GM23338 (cell line): ENCODE results near the gene PIK3C2B. TPM values are rescaled to one million over a fixed set of nuclear protein-coding genes. Genes with fewer than 3 reads are reported as not detected.

Experiments
- ATAC-seq: fragments of 200-7000 bp; cut with Tn5 transposase; 3 replicates; pipeline ENCODE4 v1.9.1; 2020
- DNase-seq: peaks from one replicate; pipeline ENCODE4 v3.0.0-alpha.2; 2015; ENCODE audit warnings: low spot score
- H2AFZ ChIP-seq: fragments of 200-600 bp; sonication (generic); 2 replicates; pipeline ENCODE4 v1.8.0; 2016; ENCODE audit warnings: antibody characterized with exemption, mild to moderate bottlenecking, moderate library complexity
- H3F3A ChIP-seq: fragments of 200-600 bp; sonication (generic); replicated peaks from 2 replicates; pipeline ENCODE4 v1.8.0; 2017; ENCODE audit warnings: antibody characterized with exemption, mixed run types, low read depth
- H3K27ac ChIP-seq: fragments of 200-600 bp; sonication (generic); 2 replicates; pipeline ENCODE4 v1.6.1; 2016; ENCODE audit warnings: low read depth
- H3K27me3 ChIP-seq: fragments of 200-600 bp; sonication (generic); 2 replicates; pipeline ENCODE4 v1.8.0; 2016; ENCODE audit warnings: mild to moderate bottlenecking, mixed run types, moderate library complexity; ENCODE audit not compliant: insufficient read depth
- H3K36me3 ChIP-seq: fragments of 200-600 bp; sonication (generic); 2 replicates; pipeline ENCODE4 v1.8.0; 2016; ENCODE audit warnings: mild to moderate bottlenecking; ENCODE audit not compliant: insufficient read depth
- H3K4me1 ChIP-seq: fragments of 200-600 bp; sonication (generic); 2 replicates; pipeline ENCODE4 v1.8.0; 2016; ENCODE audit warnings: mild to moderate bottlenecking, moderate library complexity; ENCODE audit not compliant: insufficient read depth
- H3K4me2 ChIP-seq: fragments of 200-600 bp; sonication (generic); 2 replicates; pipeline ENCODE4 v1.7.1; 2017; ENCODE audit warnings: mixed run types
- H3K4me3 ChIP-seq: fragments of 200-600 bp; sonication (generic); 2 replicates; pipeline ENCODE4 v1.6.1; 2016; ENCODE audit warnings: mixed run types
- H3K79me2 ChIP-seq: fragments of 200-600 bp; sonication (generic); replicated peaks from 2 replicates; pipeline ENCODE4 v1.8.0; 2017; ENCODE audit warnings: mild to moderate bottlenecking; ENCODE audit not compliant: insufficient read depth
- H3K9me2 ChIP-seq: fragments of 200-600 bp; sonication (generic); 2 replicates; pipeline ENCODE4 v1.8.0; 2017; ENCODE audit not compliant: insufficient read depth
- H4K20me1 ChIP-seq: fragments of 200-600 bp; sonication (generic); replicated peaks from 2 replicates; pipeline ENCODE4 v1.8.0; 2017; ENCODE audit warnings: mild to moderate bottlenecking; ENCODE audit not compliant: insufficient read depth
- H3K27ac Mint-ChIP-seq: 2 replicates; pipeline ENCODE4 v1.8.0; 2020; ENCODE audit warnings: inconsistent platforms, mild to moderate bottlenecking, moderate library complexity, mixed read lengths
- H3K27me3 Mint-ChIP-seq: 3 replicates; pipeline ENCODE4 v1.8.0; 2022; ENCODE audit warnings: low read depth, mild to moderate bottlenecking, moderate library complexity, mixed read lengths, inconsistent platforms; ENCODE audit not compliant: insufficient read depth, poor library complexity
- H3K36me3 Mint-ChIP-seq: 3 replicates; pipeline ENCODE4 v1.8.0; 2021; ENCODE audit warnings: low read depth, mild to moderate bottlenecking, inconsistent platforms, moderate library complexity, mixed read lengths
- H3K4me1 Mint-ChIP-seq: 3 replicates; pipeline ENCODE4 v1.8.0; 2020; ENCODE audit warnings: mild to moderate bottlenecking, inconsistent platforms, mixed read lengths
- H3K4me3 Mint-ChIP-seq: 3 replicates; pipeline ENCODE4 v1.8.0; 2021; ENCODE audit warnings: moderate library complexity, mild to moderate bottlenecking, inconsistent platforms, mixed read lengths
- H3K9me3 Mint-ChIP-seq: 3 replicates; pipeline ENCODE4 v1.8.0; 2020; ENCODE audit warnings: moderate library complexity, mild to moderate bottlenecking, inconsistent platforms, mixed read lengths
- CREB1 ChIP-seq: fragments of 250-450 bp; sonication (Bioruptor Pico); IDR thresholded peaks from 2 replicates; pipeline ENCODE4 v1.5.0; 2020; ENCODE audit warnings: low read depth, mild to moderate bottlenecking, moderate library complexity
- ETS1 ChIP-seq: IDR thresholded peaks from 2 replicates; pipeline ENCODE4 v1.6.1; 2016; ENCODE audit warnings: antibody characterized with exemption
- EZH2 ChIP-seq: fragments of 200-600 bp; sonication (generic); IDR thresholded peaks from one replicate; pipeline ENCODE4 v1.8.0; 2017; ENCODE audit warnings: antibody characterized with exemption, mild to moderate bottlenecking, low read depth; ENCODE audit not compliant: unreplicated experiment
- JUNB ChIP-seq: IDR thresholded peaks from one replicate; pipeline ENCODE4 v1.6.1; 2016; ENCODE audit warnings: antibody characterized with exemption; ENCODE audit not compliant: unreplicated experiment
- NANOG ChIP-seq: IDR thresholded peaks from 2 replicates; pipeline ENCODE4 v1.6.1; 2016; ENCODE audit warnings: antibody characterized with exemption, borderline replicate concordance
- POLR2AphosphoS5 ChIP-seq: IDR thresholded peaks from 2 replicates; pipeline ENCODE4 v1.6.1; 2016; ENCODE audit warnings: antibody characterized with exemption, low read depth
- ZNF114 ChIP-seq: fragments of 250-450 bp; sonication (Bioruptor Pico); IDR thresholded peaks from 2 replicates; pipeline ENCODE4 v1.5.0; 2020; ENCODE audit warnings: mild to moderate bottlenecking, moderate library complexity
- ZNF331 ChIP-seq: fragments of 250-450 bp; sonication (Bioruptor Pico); IDR thresholded peaks from 2 replicates; pipeline ENCODE4 v1.5.0; 2020; ENCODE audit warnings: low read depth, mild to moderate bottlenecking, moderate library complexity
- polyA plus RNA-seq: library from polyadenylated mRNA; unstranded; fragments of >200 nt; fragmentation: Nextera tagmentation; extraction: Ambion mirVana; gene quantifications from 2 replicates; pipeline ENCODE4 v1.2.1, GENCODE V29; 2016
- total RNA-seq: library from RNA; depleted of rRNA; stranded (reverse); fragments of >200 nt; shearing (Covaris generic); gene quantifications from 2 replicates; pipeline ENCODE4 v1.2.3, GENCODE V29; 2014
- TF ChIP-seq, protein P1 (sequence below), 2 experiments: fragments of 200-600 bp in 1 of 2; sonication (generic) in 1 of 2; conservative IDR thresholded peaks; 2 replicates each; pipeline versions ENCODE4 v1.5.1 to v1.6.1; 2016 to 2017; ENCODE audit warnings: antibody characterized with exemption in 2 of 2, low read depth in 2 of 2, mild to moderate bottlenecking in 2 of 2, moderate library complexity in 1 of 2
- TF ChIP-seq, protein P2 (sequence below): IDR thresholded peaks from one replicate; pipeline ENCODE4 v1.6.1; 2018; ENCODE audit warnings: antibody characterized with exemption; ENCODE audit not compliant: unreplicated experiment

The PIK3C2B gene
- total and polyA plus RNA-seq, 2 experiments from 2014 or later: 4.8 to 19.0 TPM

DNA sequence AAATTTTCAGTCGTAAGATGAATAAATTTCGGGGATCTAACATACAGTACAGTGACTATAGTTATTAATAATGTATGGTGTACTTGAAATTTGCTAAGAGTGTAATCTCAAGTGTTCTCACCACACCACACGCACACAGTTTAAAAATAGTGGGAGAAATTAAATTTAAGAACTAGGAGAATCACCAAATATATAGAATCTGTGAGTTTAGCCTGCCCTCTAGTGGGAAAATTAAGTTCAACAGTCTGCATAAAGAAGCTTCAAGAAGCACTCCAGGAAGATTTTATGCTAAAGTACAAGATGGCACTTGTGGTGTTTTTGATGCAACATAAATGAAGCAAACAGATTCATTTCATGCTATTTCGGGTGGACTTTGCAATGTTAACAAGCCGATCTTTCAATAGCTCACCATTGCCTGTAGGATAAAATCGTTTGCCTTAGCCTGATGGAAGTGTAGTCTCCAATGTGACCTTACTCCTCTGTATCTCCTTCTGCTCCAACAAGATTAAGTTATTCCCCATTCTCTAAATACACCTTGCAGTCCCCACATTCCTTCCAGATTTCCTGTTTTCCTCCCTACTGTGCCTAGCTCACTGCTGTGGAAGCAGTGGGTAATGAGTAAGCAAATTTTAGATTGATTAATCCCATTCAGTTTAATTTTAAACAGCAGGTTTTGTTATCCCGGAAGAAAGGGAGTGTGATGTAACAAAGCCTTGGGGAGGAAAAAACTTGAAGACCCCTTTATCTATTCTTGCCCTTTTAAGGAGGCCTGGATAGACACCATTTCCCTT is 8.7 kb upstream of the PIK3C2B start:
- TF ChIP-seq, protein P1, sequence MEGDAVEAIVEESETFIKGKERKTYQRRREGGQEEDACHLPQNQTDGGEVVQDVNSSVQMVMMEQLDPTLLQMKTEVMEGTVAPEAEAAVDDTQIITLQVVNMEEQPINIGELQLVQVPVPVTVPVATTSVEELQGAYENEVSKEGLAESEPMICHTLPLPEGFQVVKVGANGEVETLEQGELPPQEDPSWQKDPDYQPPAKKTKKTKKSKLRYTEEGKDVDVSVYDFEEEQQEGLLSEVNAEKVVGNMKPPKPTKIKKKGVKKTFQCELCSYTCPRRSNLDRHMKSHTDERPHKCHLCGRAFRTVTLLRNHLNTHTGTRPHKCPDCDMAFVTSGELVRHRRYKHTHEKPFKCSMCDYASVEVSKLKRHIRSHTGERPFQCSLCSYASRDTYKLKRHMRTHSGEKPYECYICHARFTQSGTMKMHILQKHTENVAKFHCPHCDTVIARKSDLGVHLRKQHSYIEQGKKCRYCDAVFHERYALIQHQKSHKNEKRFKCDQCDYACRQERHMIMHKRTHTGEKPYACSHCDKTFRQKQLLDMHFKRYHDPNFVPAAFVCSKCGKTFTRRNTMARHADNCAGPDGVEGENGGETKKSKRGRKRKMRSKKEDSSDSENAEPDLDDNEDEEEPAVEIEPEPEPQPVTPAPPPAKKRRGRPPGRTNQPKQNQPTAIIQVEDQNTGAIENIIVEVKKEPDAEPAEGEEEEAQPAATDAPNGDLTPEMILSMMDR (conservative IDR thresholded peaks at IDR 0.05; ENCODE audit: low read depth in 2 of 2): peak; percentile 75 to 92
- no peak for TF ChIP-seq JUNB
- Histone ChIP-seq H3K4me2 (no peak overlapping the region), H3K27me3 (no peaks in the 10 kb centered on the region), H3K9me2 (no peaks in the 10 kb centered on the region), H3K4me1 (no peaks in the 10 kb centered on the region; the same call in 1 of the 2 replicates), H3F3A (no peaks in the 10 kb centered on the region), H4K20me1 (no peaks in the 10 kb centered on the region), H3K4me3 (no peak overlapping the region), H2AFZ (peak overlapping the region; percentile 26; the same call in 1 of the 2 replicates), H3K36me3 (no peaks in the 10 kb centered on the region), H3K27ac (no peak overlapping the region), H3K79me2 (no peaks in the 10 kb centered on the region)
- H3K27me3 Mint-ChIP-seq: peaks cover 24% of the 10 kb centered on the region
- DNase-seq (peak; percentile 87), ATAC-seq (no peak)
- peaks cover 11% of the 10 kb centered on the region; the same call in 2 of the 3 replicates for H3K4me1 Mint-ChIP-seq
- H3K36me3 Mint-ChIP-seq: peaks cover 3% of the 10 kb centered on the region; the same call in 2 of the 3 replicates
- no peak overlapping the region for H3K4me3 Mint-ChIP-seq
- H3K27ac Mint-ChIP-seq: peak overlapping the region; percentile 42
- peaks cover 7% of the 10 kb centered on the region; the same call in 2 of the 3 replicates for H3K9me3 Mint-ChIP-seq

- peaks cover 16% of the 10 kb centered on the region; the same call in 2 of the 3 replicates for H3K4me1 Mint-ChIP-seq
- Histone ChIP-seq H3F3A (no peaks in the 10 kb centered on the region), H3K36me3 (no peaks in the 10 kb centered on the region)
Observed at GRCh38 chr1:204502241-204502640, 7.6 kb upstream of the PIK3C2B start.

More at GRCh38 chr1:204502241-204502640, 7.6 kb upstream of the PIK3C2B start:
- H3K9me2 ChIP-seq: no peaks in the 10 kb centered on the region
- no peak overlapping the region for H3K27ac ChIP-seq
- Mint-ChIP-seq H3K36me3 (peaks cover 3% of the 10 kb centered on the region; the same call in 2 of the 3 replicates), H3K27me3 (peaks cover 17% of the 10 kb centered on the region), H3K9me3 (peaks cover 7% of the 10 kb centered on the region; the same call in 2 of the 3 replicates), H3K4me3 (no peak overlapping the region), H3K27ac (no peak overlapping the region)
- ATAC-seq: no peak
- no peak overlapping the region for H2AFZ ChIP-seq
- H3K4me3 ChIP-seq: no peak overlapping the region
- no peaks in the 10 kb centered on the region for H4K20me1 ChIP-seq
- no peaks in the 10 kb centered on the region for H3K79me2 ChIP-seq
- no peaks in the 10 kb centered on the region; the same call in 1 of the 2 replicates for H3K4me1 ChIP-seq
- H3K27me3 ChIP-seq: no peaks in the 10 kb centered on the region
- H3K4me2 ChIP-seq: no peak overlapping the region
- TF ChIP-seq NANOG (no peak), ZNF114 (CRISPR knock-in tag) (no peak), ETS1 (no peak), POLR2AphosphoS5 (no peak), EZH2 (no peak), CREB1 (CRISPR knock-in tag) (no peak), ZNF331 (no peak), JUNB (no peak)
- TF ChIP-seq, protein P1 (conservative IDR thresholded peaks at IDR 0.05; ENCODE audit: low read depth in 2 of 2): no peak
- TF ChIP-seq, protein P2, sequence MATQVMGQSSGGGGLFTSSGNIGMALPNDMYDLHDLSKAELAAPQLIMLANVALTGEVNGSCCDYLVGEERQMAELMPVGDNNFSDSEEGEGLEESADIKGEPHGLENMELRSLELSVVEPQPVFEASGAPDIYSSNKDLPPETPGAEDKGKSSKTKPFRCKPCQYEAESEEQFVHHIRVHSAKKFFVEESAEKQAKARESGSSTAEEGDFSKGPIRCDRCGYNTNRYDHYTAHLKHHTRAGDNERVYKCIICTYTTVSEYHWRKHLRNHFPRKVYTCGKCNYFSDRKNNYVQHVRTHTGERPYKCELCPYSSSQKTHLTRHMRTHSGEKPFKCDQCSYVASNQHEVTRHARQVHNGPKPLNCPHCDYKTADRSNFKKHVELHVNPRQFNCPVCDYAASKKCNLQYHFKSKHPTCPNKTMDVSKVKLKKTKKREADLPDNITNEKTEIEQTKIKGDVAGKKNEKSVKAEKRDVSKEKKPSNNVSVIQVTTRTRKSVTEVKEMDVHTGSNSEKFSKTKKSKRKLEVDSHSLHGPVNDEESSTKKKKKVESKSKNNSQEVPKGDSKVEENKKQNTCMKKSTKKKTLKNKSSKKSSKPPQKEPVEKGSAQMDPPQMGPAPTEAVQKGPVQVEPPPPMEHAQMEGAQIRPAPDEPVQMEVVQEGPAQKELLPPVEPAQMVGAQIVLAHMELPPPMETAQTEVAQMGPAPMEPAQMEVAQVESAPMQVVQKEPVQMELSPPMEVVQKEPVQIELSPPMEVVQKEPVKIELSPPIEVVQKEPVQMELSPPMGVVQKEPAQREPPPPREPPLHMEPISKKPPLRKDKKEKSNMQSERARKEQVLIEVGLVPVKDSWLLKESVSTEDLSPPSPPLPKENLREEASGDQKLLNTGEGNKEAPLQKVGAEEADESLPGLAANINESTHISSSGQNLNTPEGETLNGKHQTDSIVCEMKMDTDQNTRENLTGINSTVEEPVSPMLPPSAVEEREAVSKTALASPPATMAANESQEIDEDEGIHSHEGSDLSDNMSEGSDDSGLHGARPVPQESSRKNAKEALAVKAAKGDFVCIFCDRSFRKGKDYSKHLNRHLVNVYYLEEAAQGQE: no peak
- no peak for DNase-seq
